Neural progenitor cell (in vitro differentiated cells): ENCODE data around the gene VCL.

Experiments
- CTCF ChIP-seq: fragments of 200-600 bp; sonication (generic); IDR thresholded peaks from 2 replicates; pipeline ENCODE4 v1.5.1; 2017; ENCODE audit warnings: antibody characterized with exemption, mild to moderate bottlenecking
- EZH2 ChIP-seq: fragments of 200-600 bp; sonication (generic); IDR thresholded peaks from 2 replicates; pipeline ENCODE4 v1.6.1; 2017; ENCODE audit warnings: antibody characterized with exemption, mild to moderate bottlenecking, moderate library complexity
- EZH2phosphoT487 ChIP-seq: fragments of 200-600 bp; sonication (generic); IDR thresholded peaks from 2 replicates; pipeline ENCODE4 v1.6.1; 2017; ENCODE audit warnings: antibody characterized with exemption

- TF ChIP-seq CTCF: no peak
- TF ChIP-seq EZH2: no peak
- TF ChIP-seq EZH2phosphoT487: no peak
Observed at GRCh38 chr10:74111799-74112198, 113.9 kb downstream of the VCL start.
